Measurements from ENCODE around the gene ANO4.
"Not testable (repeated sequence)": the region's sequence is repeated elsewhere in the genome, so short reads cannot be mapped to it uniquely, and the experiment has no call there.

The ANO4 gene

GRCh38 chr12:100875156-100875555 is 80.6 kb downstream of the ANO4 start:
- DNase-seq (ENCODE audit: low read depth) = no peak

GRCh38 chr12:100875771-100876170 is 81.2 kb downstream of the ANO4 start:
- no peak for DNase-seq (ENCODE audit: low read depth)

- DNase-seq (ENCODE audit: low read depth) = no peak
These were observed 83.2 kb downstream of the ANO4 start for GRCh38 chr12:100877776-100878175.

- no peak for DNase-seq (ENCODE audit: low read depth)
These were observed 100.6 kb downstream of the ANO4 start for GRCh38 chr12:100895192-100895591.

- no peak for DNase-seq (ENCODE audit: low read depth)
These were observed 101.6 kb downstream of the ANO4 start for GRCh38 chr12:100896192-100896591.

GRCh38 chr12:100897240-100897639 is 102.7 kb downstream of the ANO4 start:
- DNase-seq (ENCODE audit: low read depth) = no peak

- DNase-seq (ENCODE audit: low read depth) = no peak
These were observed 104.7 kb downstream of the ANO4 start for GRCh38 chr12:100899301-100899700.

GRCh38 chr12:100900808-100901207 is 106.2 kb downstream of the ANO4 start:
- no peak for DNase-seq (ENCODE audit: low read depth)

GRCh38 chr12:100901266-100901665 is 106.7 kb downstream of the ANO4 start:
- DNase-seq (ENCODE audit: low read depth) = no peak

- DNase-seq (ENCODE audit: low read depth) = no peak
These were observed 109.7 kb downstream of the ANO4 start for GRCh38 chr12:100904270-100904669.

- DNase-seq (ENCODE audit: low read depth) = no peak
These were observed 113.9 kb downstream of the ANO4 start for GRCh38 chr12:100908501-100908900.

- no peak for DNase-seq (ENCODE audit: low read depth)
These were observed 119.5 kb downstream of the ANO4 start for GRCh38 chr12:100913872-100914592.

- no peak for DNase-seq (ENCODE audit: low read depth)
These were observed 124.5 kb downstream of the ANO4 start for GRCh38 chr12:100919116-100919515.

- no peak for DNase-seq (ENCODE audit: low read depth)
These were observed 125.9 kb downstream of the ANO4 start for GRCh38 chr12:100920493-100920892.

- no peak for DNase-seq (ENCODE audit: low read depth)
These were observed 132.2 kb downstream of the ANO4 start for GRCh38 chr12:100926669-100927248.

GRCh38 chr12:100927826-100928225 is 133.2 kb downstream of the ANO4 start:
- DNase-seq (ENCODE audit: low read depth) = no peak

- DNase-seq (ENCODE audit: low read depth) = no peak
These were observed 138.0 kb downstream of the ANO4 start for GRCh38 chr12:100932571-100932970.

GRCh38 chr12:100933531-100933930 is 139.0 kb downstream of the ANO4 start:
- DNase-seq (ENCODE audit: low read depth) = not testable (repeated sequence)

- DNase-seq (ENCODE audit: low read depth) = no peak
These were observed 141.4 kb downstream of the ANO4 start for GRCh38 chr12:100935929-100936328.

- DNase-seq (ENCODE audit: low read depth) = no peak
These were observed 142.1 kb downstream of the ANO4 start for GRCh38 chr12:100936661-100937060.

- DNase-seq (ENCODE audit: low read depth) = no peak
These were observed 145.9 kb downstream of the ANO4 start for GRCh38 chr12:100940503-100940902.

- no peak for DNase-seq (ENCODE audit: low read depth)
These were observed 148.6 kb downstream of the ANO4 start for GRCh38 chr12:100942984-100943749.

GRCh38 chr12:100951756-100952155 is 157.2 kb downstream of the ANO4 start:
- DNase-seq (ENCODE audit: low read depth) = no peak
